GM23248 (cell line): Measurements from ENCODE around the gene KCNQ1OT1.

Source experiments
- EZH2 ChIP-seq: fragments of 200-600 bp; sonication (generic); IDR thresholded peaks from 2 replicates; pipeline ENCODE4 v1.6.1; 2018; ENCODE audit warnings: antibody characterized with exemption, mild to moderate bottlenecking; ENCODE audit not compliant: insufficient read depth, poor library complexity, severe bottlenecking
- EZH2phosphoT487 ChIP-seq: fragments of 200-600 bp; sonication (generic); IDR thresholded peaks from 2 replicates; pipeline ENCODE4 v1.6.1; 2018; ENCODE audit warnings: antibody characterized with exemption, moderate library complexity, mild to moderate bottlenecking, low read depth; ENCODE audit not compliant: insufficient read depth

GRCh38 chr11:2561696-2562581 is 137.9 kb downstream of the KCNQ1OT1 start:
- TF ChIP-seq EZH2 (no peak), EZH2phosphoT487 (no peak)
